ENCODE data around the gene EIF5.
A peak's percentile ranks its signal among the peaks of the same experiment; 100 is the strongest.

Gene EIF5

GRCh38 chr14:103301512-103302354 lies 32.3 kb upstream of the EIF5 start:
- H3K4me1 Mint-ChIP-seq = no peaks in the 10 kb centered on the region
- peaks cover 8% of the 10 kb centered on the region for H3K27me3 Mint-ChIP-seq
- no peak for DNase-seq
- no peak for ATAC-seq
- H3K27ac Mint-ChIP-seq = peak overlapping the region in 1 of 2 donors; percentile 67
- no peaks in the 10 kb centered on the region for H3K9me3 Mint-ChIP-seq
- no peak overlapping the region for H3K4me3 Mint-ChIP-seq

GRCh38 chr14:103302966-103303365 lies 31.1 kb upstream of the EIF5 start:
- DNase-seq (no peak), ATAC-seq (no peak)
- Mint-ChIP-seq H3K27me3 (peaks cover 8% of the 10 kb centered on the region), H3K4me3 (no peak overlapping the region), H3K4me1 (no peaks in the 10 kb centered on the region), H3K9me3 (no peaks in the 10 kb centered on the region), H3K27ac (no peak overlapping the region)

GRCh38 chr14:103304706-103305105 lies 29.3 kb upstream of the EIF5 start:
- H3K4me1 Mint-ChIP-seq = no peaks in the 10 kb centered on the region
- no peaks in the 10 kb centered on the region for H3K9me3 Mint-ChIP-seq
- H3K4me3 Mint-ChIP-seq = no peak overlapping the region
- ATAC-seq (no peak), DNase-seq (no peak)
- H3K27ac Mint-ChIP-seq = no peak overlapping the region
- H3K27me3 Mint-ChIP-seq = peaks cover 9% of the 10 kb centered on the region

- H3K27me3 Mint-ChIP-seq = peaks cover 9% of the 10 kb centered on the region
- H3K9me3 Mint-ChIP-seq = no peaks in the 10 kb centered on the region
- ATAC-seq (no peak), DNase-seq (no peak)
- H3K27ac Mint-ChIP-seq = peak overlapping the region in 1 of 2 donors; percentile 89
- H3K4me1 Mint-ChIP-seq = no peaks in the 10 kb centered on the region
- H3K4me3 Mint-ChIP-seq = no peak overlapping the region
Measured at GRCh38 chr14:103308717-103309616, 25.1 kb upstream of the EIF5 start.

GRCh38 chr14:103310576-103311095 lies 23.4 kb upstream of the EIF5 start:
- peaks cover 9% of the 10 kb centered on the region for H3K27me3 Mint-ChIP-seq
- no peak for ATAC-seq

GRCh38 chr14:103311171-103311997 lies 22.7 kb upstream of the EIF5 start:
- ATAC-seq (no peak), DNase-seq (no peak)
- Mint-ChIP-seq H3K9me3 (no peaks in the 10 kb centered on the region), H3K27me3 (peaks cover 10% of the 10 kb centered on the region), H3K4me1 (no peaks in the 10 kb centered on the region), H3K27ac (peak overlapping the region in 1 of 2 donors; percentile 19), H3K4me3 (no peak overlapping the region)

More at GRCh38 chr14:103310576-103311095, 23.4 kb upstream of the EIF5 start:
- no peak for DNase-seq
- Mint-ChIP-seq H3K27ac (peak overlapping the region in 1 of 2 donors; percentile 19), H3K4me3 (no peak overlapping the region), H3K9me3 (no peaks in the 10 kb centered on the region), H3K4me1 (no peaks in the 10 kb centered on the region)

GRCh38 chr14:103312006-103312635 lies 21.9 kb upstream of the EIF5 start:
- Mint-ChIP-seq H3K9me3 (no peaks in the 10 kb centered on the region), H3K4me1 (no peaks in the 10 kb centered on the region), H3K27ac (peak overlapping the region in 1 of 2 donors; percentile 76), H3K27me3 (peaks cover 18% of the 10 kb centered on the region), H3K4me3 (no peak overlapping the region)
- DNase-seq = no peak
- no peak for ATAC-seq

GRCh38 chr14:103313704-103314103 lies 20.3 kb upstream of the EIF5 start:
- H3K27ac Mint-ChIP-seq = no peak overlapping the region
- H3K4me3 Mint-ChIP-seq = no peak overlapping the region
- H3K4me1 Mint-ChIP-seq = no peaks in the 10 kb centered on the region
- peaks cover 23% of the 10 kb centered on the region for H3K27me3 Mint-ChIP-seq
- DNase-seq = no peak
- no peak for ATAC-seq
- no peaks in the 10 kb centered on the region for H3K9me3 Mint-ChIP-seq

GRCh38 chr14:103314496-103315277 lies 19.4 kb upstream of the EIF5 start:
- no peaks in the 10 kb centered on the region for H3K4me1 Mint-ChIP-seq
- DNase-seq = no peak
- no peaks in the 10 kb centered on the region for H3K9me3 Mint-ChIP-seq
- H3K4me3 Mint-ChIP-seq = no peak overlapping the region
- H3K27ac Mint-ChIP-seq = no peak overlapping the region
- no peak for ATAC-seq
- peaks cover 23% of the 10 kb centered on the region for H3K27me3 Mint-ChIP-seq

GRCh38 chr14:103315351-103315911 lies 18.6 kb upstream of the EIF5 start:
- peaks cover 23% of the 10 kb centered on the region for H3K27me3 Mint-ChIP-seq
- H3K4me3 Mint-ChIP-seq = no peak overlapping the region
- no peaks in the 10 kb centered on the region for H3K4me1 Mint-ChIP-seq
- H3K9me3 Mint-ChIP-seq = no peaks in the 10 kb centered on the region
- no peak for ATAC-seq
- H3K27ac Mint-ChIP-seq = no peak overlapping the region
- no peak for DNase-seq

GRCh38 chr14:103315941-103316340 lies 18.1 kb upstream of the EIF5 start:
- ATAC-seq (no peak), DNase-seq (no peak)
- no peaks in the 10 kb centered on the region for H3K9me3 Mint-ChIP-seq
- peaks cover 23% of the 10 kb centered on the region for H3K27me3 Mint-ChIP-seq
- no peak overlapping the region for H3K27ac Mint-ChIP-seq
- no peaks in the 10 kb centered on the region for H3K4me1 Mint-ChIP-seq
- H3K4me3 Mint-ChIP-seq = no peak overlapping the region

GRCh38 chr14:103316721-103317121 lies 17.3 kb upstream of the EIF5 start:
- Mint-ChIP-seq H3K9me3 (no peaks in the 10 kb centered on the region), H3K4me3 (no peak overlapping the region), H3K27ac (no peak overlapping the region), H3K4me1 (no peaks in the 10 kb centered on the region), H3K27me3 (peaks cover 23% of the 10 kb centered on the region)
- no peak for DNase-seq
- no peak for ATAC-seq

- no peak for ATAC-seq
- Mint-ChIP-seq H3K27ac (no peak overlapping the region), H3K27me3 (peaks cover 23% of the 10 kb centered on the region), H3K4me3 (no peak overlapping the region), H3K4me1 (no peaks in the 10 kb centered on the region), H3K9me3 (no peaks in the 10 kb centered on the region)
- DNase-seq = no peak
Measured at GRCh38 chr14:103317251-103317650, 16.8 kb upstream of the EIF5 start.

All from stimulated activated naive CD8-positive, alpha-beta T cell treated with anti-CD3 and anti-CD28 coated beads, Interleukin-15, amount 100 ng/mL, for 72 hours (primary cell).